GM21526 (cell line): ENCODE measurements around the gene REEP2.
A peak's percentile ranks its signal among the peaks of the same experiment; 100 is the strongest.

Experiments used
- ATAC-seq: cut with Tn5 transposase; IDR thresholded peaks from one replicate; pipeline ENCODE4 v1.9.1; 2021; ENCODE audit warnings: moderate library complexity; ENCODE audit not compliant: unreplicated experiment, low FRiP score

REEP2 gene

DNA sequence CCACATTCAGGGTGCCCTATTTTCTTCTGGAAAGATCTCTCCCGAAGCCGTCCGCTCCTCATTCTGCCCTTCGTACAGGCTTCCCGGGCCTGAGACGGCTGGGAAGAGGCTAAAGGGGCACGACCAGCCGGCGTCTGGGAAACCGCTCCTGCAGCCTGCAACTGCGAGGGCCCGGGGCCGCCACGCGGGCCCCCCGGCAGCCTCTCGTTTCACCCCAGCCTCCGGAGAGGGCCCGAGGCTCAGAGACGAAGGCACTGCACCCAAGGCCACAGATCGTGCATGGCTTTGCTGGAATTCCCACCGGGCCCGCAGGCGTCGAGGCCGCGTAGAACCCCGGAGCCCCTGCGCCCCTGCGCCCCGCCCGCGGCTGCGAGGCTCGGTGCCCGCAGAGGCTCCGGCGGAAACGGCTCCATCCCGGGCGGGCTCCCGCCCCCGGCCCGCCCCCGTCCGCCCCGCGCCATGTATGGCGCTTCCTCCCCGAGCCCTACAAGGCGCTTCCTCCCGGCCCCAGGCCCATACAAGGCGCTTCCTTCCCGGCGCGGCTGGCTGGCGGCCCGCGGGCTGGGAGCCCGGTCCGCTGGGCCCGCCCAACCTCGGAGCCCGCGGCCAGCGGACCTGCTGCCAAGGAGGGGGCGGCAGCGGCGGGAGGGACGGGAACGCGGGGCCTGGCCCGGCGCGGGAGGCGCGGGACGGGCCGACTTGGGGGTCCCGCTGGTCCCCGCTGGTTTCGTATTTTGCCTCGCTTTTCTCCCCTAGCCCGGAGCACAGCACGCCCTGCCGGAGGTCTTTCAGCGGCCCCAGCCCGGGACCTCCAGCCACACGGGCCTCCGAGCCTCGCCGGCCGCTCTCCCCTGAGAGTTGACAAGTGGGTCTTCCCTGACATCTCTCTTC lies 53.1 kb downstream of the REEP2 start:
- ATAC-seq = peak; percentile 91

- no peak for ATAC-seq
Measured at GRCh38 chr5:138492560-138493045, 53.7 kb downstream of the REEP2 start.

GRCh38 chr5:138495351-138495750 lies 56.5 kb downstream of the REEP2 start:
- ATAC-seq = no peak
